ENCODE measurements around the gene OTULIN.

The OTULIN gene

GRCh38 chr5:14739981-14740380 is 75.5 kb downstream of the OTULIN start:
- Histone ChIP-seq H3K36me3 (ENCODE audit: insufficient read depth) (no peaks in the 10 kb centered on the region), H3K79me2 (ENCODE audit: insufficient read depth, low read depth) (no peaks in the 10 kb centered on the region), H4K20me1 (ENCODE audit: insufficient read depth) (no peaks in the 10 kb centered on the region), H3K27ac (no peak overlapping the region), H3K4me2 (no peak overlapping the region), H2AFZ (ENCODE audit: low read depth) (no peak overlapping the region), H3K9ac (no peak overlapping the region), H3K4me3 (IDR thresholded peaks at IDR 0.05; ENCODE audit: insufficient read depth, low read depth, low read length) (no peak overlapping the region), H3K27me3 (ENCODE audit: insufficient read depth, low read depth) (no peaks in the 10 kb centered on the region), H3K4me1 (ENCODE audit: low read depth, poor library complexity, severe bottlenecking) (no peaks in the 10 kb centered on the region)
- no peak for TF ChIP-seq CTCF (conservative IDR thresholded peaks at IDR 0.05; ENCODE audit: low read depth, low read length)

GRCh38 chr5:14741131-14741530 is 76.6 kb downstream of the OTULIN start:
- no peaks in the 10 kb centered on the region for H3K79me2 ChIP-seq (ENCODE audit: insufficient read depth, low read depth)
- H2AFZ ChIP-seq (ENCODE audit: low read depth): no peak overlapping the region
- H3K27ac ChIP-seq: no peak overlapping the region
- no peak for TF ChIP-seq CTCF (conservative IDR thresholded peaks at IDR 0.05; ENCODE audit: low read depth, low read length)
- no peak overlapping the region for H3K4me3 ChIP-seq (IDR thresholded peaks at IDR 0.05; ENCODE audit: insufficient read depth, low read depth, low read length)
- H3K27me3 ChIP-seq (ENCODE audit: insufficient read depth, low read depth): no peaks in the 10 kb centered on the region
- H3K36me3 ChIP-seq (ENCODE audit: insufficient read depth): no peaks in the 10 kb centered on the region
- H3K4me2 ChIP-seq: no peak overlapping the region
- H4K20me1 ChIP-seq (ENCODE audit: insufficient read depth): no peaks in the 10 kb centered on the region
- H3K4me1 ChIP-seq (ENCODE audit: low read depth, poor library complexity, severe bottlenecking): no peaks in the 10 kb centered on the region
- no peak overlapping the region for H3K9ac ChIP-seq

- no peak overlapping the region for H3K27ac ChIP-seq
- H3K4me1 ChIP-seq (ENCODE audit: low read depth, poor library complexity, severe bottlenecking): no peaks in the 10 kb centered on the region
- H3K9ac ChIP-seq: no peak overlapping the region
- no peak overlapping the region for H3K4me3 ChIP-seq (IDR thresholded peaks at IDR 0.05; ENCODE audit: insufficient read depth, low read depth, low read length)
- TF ChIP-seq CTCF (conservative IDR thresholded peaks at IDR 0.05; ENCODE audit: low read depth, low read length): no peak
- no peaks in the 10 kb centered on the region for H3K27me3 ChIP-seq (ENCODE audit: insufficient read depth, low read depth)
- H3K79me2 ChIP-seq (ENCODE audit: insufficient read depth, low read depth): no peaks in the 10 kb centered on the region
- H2AFZ ChIP-seq (ENCODE audit: low read depth): no peak overlapping the region
- H3K4me2 ChIP-seq: no peak overlapping the region
- no peaks in the 10 kb centered on the region for H4K20me1 ChIP-seq (ENCODE audit: insufficient read depth)
- no peaks in the 10 kb centered on the region for H3K36me3 ChIP-seq (ENCODE audit: insufficient read depth)
These were observed 77.4 kb downstream of the OTULIN start for GRCh38 chr5:14741801-14742440.

- TF ChIP-seq CTCF (conservative IDR thresholded peaks at IDR 0.05; ENCODE audit: low read depth, low read length): no peak
- H3K9ac ChIP-seq: no peak overlapping the region
- no peaks in the 10 kb centered on the region for H4K20me1 ChIP-seq (ENCODE audit: insufficient read depth)
- H3K27ac ChIP-seq: no peak overlapping the region
- no peak overlapping the region for H3K4me3 ChIP-seq (IDR thresholded peaks at IDR 0.05; ENCODE audit: insufficient read depth, low read depth, low read length)
- no peaks in the 10 kb centered on the region for H3K79me2 ChIP-seq (ENCODE audit: insufficient read depth, low read depth)
- H3K4me1 ChIP-seq (ENCODE audit: low read depth, poor library complexity, severe bottlenecking): no peaks in the 10 kb centered on the region
- H2AFZ ChIP-seq (ENCODE audit: low read depth): no peak overlapping the region
- no peaks in the 10 kb centered on the region for H3K36me3 ChIP-seq (ENCODE audit: insufficient read depth)
- H3K4me2 ChIP-seq: no peak overlapping the region
- no peaks in the 10 kb centered on the region for H3K27me3 ChIP-seq (ENCODE audit: insufficient read depth, low read depth)
These were observed 78.0 kb downstream of the OTULIN start for GRCh38 chr5:14742498-14742897.

Measured in KMS-11 (cell line).